ENCODE measurements around the gene SLC38A9. TPM values are rescaled to one million over a fixed set of nuclear protein-coding genes. Genes with fewer than 3 reads are reported as not detected.
"Not testable (repeated sequence)": the region's sequence is repeated elsewhere in the genome, so short reads cannot be mapped to it uniquely, and the experiment has no call there.

SLC38A9 gene
- total and polyA plus RNA-seq, 7 donors, result 2.4 to 56.5 (median 12.5) TPM

DNA sequence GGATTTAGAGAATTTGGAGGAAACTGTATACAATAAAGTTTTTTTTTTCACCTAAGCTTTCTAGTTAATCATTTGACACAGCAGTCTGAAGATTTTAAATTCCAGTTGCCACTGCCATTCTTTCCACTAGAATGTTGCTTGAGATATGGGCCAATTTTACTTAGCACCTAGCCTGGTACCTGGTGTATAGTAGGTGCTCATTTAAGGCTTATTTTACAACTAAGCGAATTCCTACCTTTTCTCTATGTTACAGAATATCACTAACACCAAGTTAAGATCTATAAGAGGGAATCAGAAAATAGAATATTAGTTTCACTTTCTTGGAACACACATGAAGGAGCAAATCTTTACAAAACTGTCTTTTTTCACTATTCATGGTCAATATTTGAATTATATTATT is 22.5 kb upstream of the SLC38A9 start:
- Histone ChIP-seq H3K36me3 (no peaks in the 10 kb centered on the region), H3K27me3 (no peaks in the 10 kb centered on the region), H3K4me1 (no peaks in the 10 kb centered on the region), H3K4me3 (no peak overlapping the region), H3K27ac (no peak overlapping the region), H3K9me3 (no peaks in the 10 kb centered on the region)
- intact Hi-C loops (cut with DNase I), result no loop called here
- TF ChIP-seq POLR2A (IDR thresholded peaks at IDR 0.05) (no peak), EP300 (IDR thresholded peaks at IDR 0.05) (no peak), POLR2AphosphoS5 (IDR thresholded peaks at IDR 0.05) (no peak)
- TF ChIP-seq, protein P1, sequence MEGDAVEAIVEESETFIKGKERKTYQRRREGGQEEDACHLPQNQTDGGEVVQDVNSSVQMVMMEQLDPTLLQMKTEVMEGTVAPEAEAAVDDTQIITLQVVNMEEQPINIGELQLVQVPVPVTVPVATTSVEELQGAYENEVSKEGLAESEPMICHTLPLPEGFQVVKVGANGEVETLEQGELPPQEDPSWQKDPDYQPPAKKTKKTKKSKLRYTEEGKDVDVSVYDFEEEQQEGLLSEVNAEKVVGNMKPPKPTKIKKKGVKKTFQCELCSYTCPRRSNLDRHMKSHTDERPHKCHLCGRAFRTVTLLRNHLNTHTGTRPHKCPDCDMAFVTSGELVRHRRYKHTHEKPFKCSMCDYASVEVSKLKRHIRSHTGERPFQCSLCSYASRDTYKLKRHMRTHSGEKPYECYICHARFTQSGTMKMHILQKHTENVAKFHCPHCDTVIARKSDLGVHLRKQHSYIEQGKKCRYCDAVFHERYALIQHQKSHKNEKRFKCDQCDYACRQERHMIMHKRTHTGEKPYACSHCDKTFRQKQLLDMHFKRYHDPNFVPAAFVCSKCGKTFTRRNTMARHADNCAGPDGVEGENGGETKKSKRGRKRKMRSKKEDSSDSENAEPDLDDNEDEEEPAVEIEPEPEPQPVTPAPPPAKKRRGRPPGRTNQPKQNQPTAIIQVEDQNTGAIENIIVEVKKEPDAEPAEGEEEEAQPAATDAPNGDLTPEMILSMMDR (IDR thresholded peaks at IDR 0.05), result no peak
- no peak for DNase-seq
- 37 to 98% methylated on average over 1 of the region's 1 CpG for WGBS, 2 donors

DNA sequence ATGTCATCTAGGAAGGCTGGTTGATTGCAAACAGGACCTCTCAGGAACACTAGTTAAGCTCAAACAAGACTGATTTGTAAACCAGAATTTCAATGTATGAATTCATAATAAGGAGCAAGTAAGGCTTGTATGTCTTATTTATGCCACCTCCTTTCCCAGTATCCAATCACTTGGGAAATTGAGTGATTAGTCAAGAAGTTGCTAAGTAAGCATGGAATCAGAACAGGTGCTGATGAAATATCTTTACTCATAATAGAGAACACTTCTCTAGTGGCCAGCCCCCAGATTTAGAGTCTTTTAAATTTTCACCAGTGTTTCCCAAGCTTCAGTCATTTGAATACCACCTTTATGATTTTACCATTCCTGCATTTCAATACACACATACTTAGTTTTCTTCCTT is 20.5 kb upstream of the SLC38A9 start:
- intact Hi-C loops (cut with DNase I), result no loop called here
- Histone ChIP-seq H3K4me1 (no peaks in the 10 kb centered on the region), H3K27ac (no peak overlapping the region), H3K27me3 (no peaks in the 10 kb centered on the region), H3K9me3 (no peaks in the 10 kb centered on the region), H3K4me3 (no peak overlapping the region), H3K36me3 (no peaks in the 10 kb centered on the region)
- TF ChIP-seq POLR2AphosphoS5 (IDR thresholded peaks at IDR 0.05), result no peak
- no peak for TF ChIP-seq EP300 (IDR thresholded peaks at IDR 0.05)
- TF ChIP-seq POLR2A (IDR thresholded peaks at IDR 0.05), result no peak
- TF ChIP-seq, protein P1 (IDR thresholded peaks at IDR 0.05), result no peak
- DNase-seq, result no peak

DNA sequence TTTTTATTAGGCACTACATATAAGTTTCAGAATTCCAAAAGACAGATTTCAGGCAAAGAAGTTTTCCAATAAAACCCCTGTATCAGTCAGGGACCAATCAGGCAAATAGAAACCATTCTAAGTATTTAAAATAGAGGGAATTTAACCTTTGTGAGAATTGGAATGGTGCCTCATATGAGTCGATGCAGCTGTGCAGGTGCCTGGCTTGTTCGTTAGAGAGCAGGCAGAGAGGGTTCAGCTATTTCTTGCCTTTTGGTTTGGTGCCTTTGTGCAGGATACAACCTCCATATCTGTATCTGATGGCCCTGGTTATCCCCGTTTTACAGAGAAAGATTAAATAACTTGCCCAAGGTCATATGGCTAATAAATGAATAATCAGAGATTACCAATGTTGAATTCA is 19.7 kb upstream of the SLC38A9 start:
- intact Hi-C loops (cut with DNase I), result no loop called here
- Histone ChIP-seq H3K9me3 (no peaks in the 10 kb centered on the region), H3K27ac (no peak overlapping the region), H3K4me1 (no peaks in the 10 kb centered on the region), H3K4me3 (no peak overlapping the region), H3K27me3 (no peaks in the 10 kb centered on the region), H3K36me3 (no peaks in the 10 kb centered on the region)
- 32 to 82% methylated on average over 3 of the region's 3 CpGs for WGBS, 2 donors
- TF ChIP-seq EP300 (IDR thresholded peaks at IDR 0.05), result no peak
- DNase-seq, result no peak

DNA sequence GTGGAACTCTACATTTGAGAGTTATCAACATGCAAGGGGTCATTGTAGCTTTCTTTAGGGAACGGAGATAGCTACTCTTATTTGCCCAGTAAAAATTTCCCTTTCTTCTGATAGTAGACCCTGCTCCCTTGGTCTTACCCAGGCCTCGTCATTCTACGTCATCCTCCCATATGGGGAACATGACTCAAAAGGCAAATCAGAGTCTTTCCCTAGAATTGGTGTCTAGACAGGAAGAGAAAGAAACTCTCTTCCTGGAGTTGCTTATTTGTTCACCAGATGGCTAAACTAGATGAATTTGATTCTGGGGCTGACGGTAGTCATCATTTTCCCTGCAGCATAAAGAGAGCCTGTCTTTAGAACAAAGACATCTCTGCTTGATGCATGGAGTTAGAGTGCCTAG is 12.2 kb upstream of the SLC38A9 start:
- DNase-seq, result no peak
- Histone ChIP-seq H3K36me3 (no peaks in the 10 kb centered on the region), H3K9me3 (no peaks in the 10 kb centered on the region), H3K27ac (no peak overlapping the region), H3K4me3 (no peak overlapping the region), H3K27me3 (no peaks in the 10 kb centered on the region), H3K4me1 (no peaks in the 10 kb centered on the region)
- intact Hi-C loops (cut with DNase I), result no loop called here
- WGBS, 2 donors, result 79 to 85% methylated on average over 4 of the region's 4 CpGs
- no peak for TF ChIP-seq EP300 (IDR thresholded peaks at IDR 0.05)
- TF ChIP-seq, protein P1 (IDR thresholded peaks at IDR 0.05), result no peak
- no peak for TF ChIP-seq POLR2A (IDR thresholded peaks at IDR 0.05)
- no peak for TF ChIP-seq POLR2AphosphoS5 (IDR thresholded peaks at IDR 0.05)

DNA sequence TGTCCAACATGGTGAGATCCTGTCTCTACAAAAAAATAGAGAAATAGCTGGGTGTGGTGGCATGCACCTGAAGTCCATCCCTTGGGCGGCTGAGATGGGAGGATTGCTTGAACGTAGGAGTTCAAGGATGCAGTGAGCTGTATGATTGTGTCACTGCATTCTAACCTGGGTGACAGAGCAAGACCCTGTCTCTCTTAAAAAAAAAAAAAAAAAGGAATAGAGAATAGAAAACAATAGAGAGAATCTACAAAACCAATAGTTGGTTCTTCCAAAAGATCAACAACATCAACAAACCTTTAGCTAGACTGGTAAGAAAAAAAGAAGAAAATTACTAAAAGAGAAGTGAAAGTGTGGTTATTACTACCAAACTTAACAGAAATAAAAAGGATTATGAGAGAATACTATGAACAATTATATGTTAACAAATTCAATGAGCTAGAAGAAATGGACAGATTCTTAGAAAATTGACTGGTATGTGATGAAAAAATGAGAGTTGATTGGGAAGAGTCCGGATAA is 8.1 kb upstream of the SLC38A9 start:
- intact Hi-C loops (cut with DNase I), result no loop called here
- Histone ChIP-seq H3K9me3 (no peaks in the 10 kb centered on the region), H3K27ac (no peak overlapping the region), H3K27me3 (no peaks in the 10 kb centered on the region), H3K4me3 (no peak overlapping the region), H3K36me3 (no peaks in the 10 kb centered on the region), H3K4me1 (no peaks in the 10 kb centered on the region)
- WGBS, 2 donors, result 86 to 92% methylated on average over 3 of the region's 3 CpGs
- no peak for DNase-seq
- TF ChIP-seq, protein P1 (IDR thresholded peaks at IDR 0.05), result no peak
- no peak for TF ChIP-seq POLR2AphosphoS5 (IDR thresholded peaks at IDR 0.05)
- TF ChIP-seq POLR2A (IDR thresholded peaks at IDR 0.05), result no peak
- TF ChIP-seq EP300 (IDR thresholded peaks at IDR 0.05), result no peak

DNA sequence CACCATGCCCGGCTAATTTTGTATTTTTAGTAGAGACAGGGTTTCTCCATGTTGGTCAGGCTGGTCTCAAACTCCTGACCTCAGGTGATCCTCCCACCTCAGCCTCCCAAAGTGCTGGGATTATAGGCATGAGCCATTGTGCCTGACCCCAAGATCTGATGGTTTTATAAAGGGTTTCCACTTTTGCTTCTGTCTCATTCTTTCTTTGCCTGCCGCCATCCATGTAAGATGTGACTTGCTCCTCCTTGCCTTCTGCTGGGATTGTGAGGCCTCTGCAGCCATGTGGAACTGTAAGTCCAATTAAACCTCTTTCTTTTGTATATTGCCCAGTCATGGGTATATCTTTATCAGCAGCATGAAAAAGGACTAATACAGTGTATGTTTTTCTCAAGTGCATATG is 6.9 kb upstream of the SLC38A9 start:
- H3K27ac ChIP-seq; H3K36me3 ChIP-seq; H3K27me3 ChIP-seq; intact Hi-C loops (cut with DNase I); H3K9me3 ChIP-seq; DNase-seq; H3K4me3 ChIP-seq; H3K4me1 ChIP-seq: not testable (repeated sequence)
- 99 to 100% methylated on average over 2 of the region's 2 CpGs for WGBS, 2 donors
